ENCODE measurements around the gene PTGER1. TPM values are rescaled to one million over a fixed set of nuclear protein-coding genes. Genes with fewer than 3 reads are reported as not detected.
A peak's percentile ranks its signal among the peaks of the same experiment; 100 is the strongest.

PTGER1 gene
- total and polyA plus RNA-seq, 2 of the 13 experiments (the other 11 are each of a cell fraction or from before 2014, with no cell fraction given) = 0.13 TPM; not detected in 1

GRCh38 chr19:14514215-14514863 lies 39.2 kb upstream of the PTGER1 start:
- Histone ChIP-seq H2AFZ (ENCODE audit: low read length) (no peak overlapping the region), H3K79me2 (ENCODE audit: insufficient read depth, low read length) (peaks cover 39% of the 10 kb centered on the region), H3K27me3 (ENCODE audit: control insufficient read depth in 1 of 2, insufficient read depth in 2 of 2, low read length in 2 of 2) (no peaks in the 10 kb centered on the region; a peak in 1 of 5 replicates), H3K27ac (ENCODE audit: extremely low read length, insufficient read depth, low read length) (peak overlapping the region; percentile 91), H3K4me1 (ENCODE audit: insufficient read depth, low read length) (peaks cover 79% of the 10 kb centered on the region), H3K36me3 (replicated peaks in 1 of 2; ENCODE audit: control insufficient read depth in 1 of 2, insufficient read depth in 2 of 2, low read length in 2 of 2) (peaks cover 9 to 26% of the 10 kb centered on the region in 2 experiments), H3K4me3 (replicated peaks in 1 of 3; ENCODE audit: insufficient read depth in 1 of 3, low read depth in 2 of 3, low read length in 3 of 3) (peak overlapping the region in 1 of 3 experiments; percentile 5; a peak in 2 of 6 replicates), H3K4me2 (ENCODE audit: low read depth, low read length) (peak overlapping the region; percentile 96), H3K9me3 (ENCODE audit: low read length) (no peaks in the 10 kb centered on the region), H3K9ac (ENCODE audit: insufficient read depth, low read depth, low read length) (peak overlapping the region; percentile 31), H4K20me1 (ENCODE audit: insufficient read depth, low read length) (peaks cover 35% of the 10 kb centered on the region)
- FAIRE-seq (no peak), DNase-seq (ENCODE audit: low spot score) (no peak), ATAC-seq (no peak)
- peak; percentile 23 for TF ChIP-seq POLR2AphosphoS2 (IDR thresholded peaks at IDR 0.05; ENCODE audit: low read depth, low read length)
- TF ChIP-seq CHD4 (IDR thresholded peaks at IDR 0.05; ENCODE audit: borderline replicate concordance, low read length) = no peak
- no peak for TF ChIP-seq SP4 (CRISPR knock-in tag; IDR thresholded peaks at IDR 0.05)
- peak; percentile 55 for TF ChIP-seq POLR2AphosphoS5 (IDR thresholded peaks at IDR 0.05; ENCODE audit: low read depth, low read length)
- TF ChIP-seq ZNF253 (CRISPR knock-in tag; IDR thresholded peaks at IDR 0.05; ENCODE audit: borderline replicate concordance) = no peak
- 0 out of 4 replicates have a peak, but pooled peaks of 1 of the 2 experiments have one; percentile 43 for TF ChIP-seq POLR2A (IDR thresholded peaks at IDR 0.05; ENCODE audit: insufficient read depth in 1 of 2, low read depth in 2 of 2, low read length in 2 of 2)
- no peak for TF ChIP-seq ZNF510 (CRISPR knock-in tag; IDR thresholded peaks at IDR 0.05; ENCODE audit: low read depth)
- TF ChIP-seq ARNT2 (CRISPR knock-in tag; IDR thresholded peaks at IDR 0.05; ENCODE audit: low read depth) = 0 out of 2 replicates have a peak, but pooled peaks have one; percentile 31
- TF ChIP-seq RAD21 (CRISPR knock-in tag; IDR thresholded peaks at IDR 0.05) = 0 out of 2 replicates have a peak, but pooled peaks have one; percentile 6
- no peak for TF ChIP-seq ZNF431 (CRISPR knock-in tag; IDR thresholded peaks at IDR 0.05; ENCODE audit: borderline replicate concordance, low read depth)
- TF ChIP-seq POLR2G (IDR thresholded peaks at IDR 0.05; ENCODE audit: low read depth, low read length) = peak; percentile 21; the same call in 1 of the 2 replicates
- no peak for TF ChIP-seq MXI1 (IDR thresholded peaks at IDR 0.05; ENCODE audit: borderline replicate concordance, low read depth, low read length)
- TF ChIP-seq SIX4 (CRISPR knock-in tag; IDR thresholded peaks at IDR 0.05) = no peak
- TF ChIP-seq ZNF224 (CRISPR knock-in tag; IDR thresholded peaks at IDR 0.05) = no peak
- no peak for TF ChIP-seq SOX13 (IDR thresholded peaks at IDR 0.05)
- no peak for TF ChIP-seq SOX13 (CRISPR knock-in tag; conservative IDR thresholded peaks at IDR 0.05 in 1 of 2, IDR thresholded peaks at IDR 0.05 in 1 of 2)
- peak; percentile 88 for TF ChIP-seq AGO1 (IDR thresholded peaks at IDR 0.05; ENCODE audit: low read depth, low read length, poor library complexity, severe bottlenecking)
- peak; percentile 57 for TF ChIP-seq AGO2 (optimal IDR thresholded peaks at IDR 0.05; ENCODE audit: low read depth, low read length)
- TF ChIP-seq ZNF264 (CRISPR knock-in tag; IDR thresholded peaks at IDR 0.05) = no peak
- no peak for TF ChIP-seq ZNF205 (CRISPR knock-in tag; IDR thresholded peaks at IDR 0.05)
- ChIA-PET POLR2A (interaction anchor here (1.0 to 5.7 kb wide), 6 partner anchors 7 to 40 kb away, joined by 3 to 41 read pairs (median 6); partner anchors contain the start of gene GIPC1), CTCF (ENCODE audit: low intra/inter-chr PET ratio, low total read pairs) (no interaction called here)
- intact Hi-C loops (cut with micrococcal nuclease; ENCODE audit: unreplicated experiment) = no loop called here
- BruUV-seq (replicated peaks) = no TSS peak
- in situ Hi-C loops (cut with HindIII; ENCODE audit: extremely low pct_ligation_motif_present, low pct_unique_long_range_greater_than_20kb) = no loop called here
- whole genome bisulfite sequencing (ENCODE audit: low lambda C conversion rate) = 52% methylated on average over 7 of the region's 8 CpGs
